GM12892 (cell line): Measurements from ENCODE around the gene FRMD4B.

Experiments
- POLR2A ChIP-seq: IDR thresholded peaks from 2 replicates; pipeline ENCODE4 v1.6.1; 2011; ENCODE audit warnings: low read depth, low read length, control low read depth
- POLR2AphosphoS5 ChIP-seq: IDR thresholded peaks from 2 replicates; pipeline ENCODE4 v1.6.1; 2011; ENCODE audit warnings: low read depth, low read length, control low read depth

DNA sequence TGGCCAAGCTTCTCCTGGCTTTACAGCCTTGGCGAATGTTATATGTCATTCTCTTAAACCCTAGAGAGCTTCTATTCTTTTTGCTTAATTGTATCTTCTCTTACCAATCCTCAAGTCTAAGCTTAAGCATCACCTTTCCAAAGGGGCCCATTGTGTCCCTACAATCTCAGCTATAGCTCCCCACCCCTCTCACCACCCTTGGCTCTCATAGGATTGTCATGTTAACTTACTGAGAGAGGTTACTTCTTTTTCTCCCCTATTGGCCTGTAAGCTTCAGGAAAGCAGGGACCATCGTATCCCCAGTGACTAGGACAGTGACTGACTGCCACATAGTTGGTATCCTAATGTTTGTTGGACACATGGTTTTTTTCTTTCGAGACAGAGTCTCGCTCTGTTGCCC lies 220.1 kb downstream of the FRMD4B start:
- TF ChIP-seq POLR2A (no peak), POLR2AphosphoS5 (no peak)
